ENCODE results near the gene ARID1B.

DNA sequence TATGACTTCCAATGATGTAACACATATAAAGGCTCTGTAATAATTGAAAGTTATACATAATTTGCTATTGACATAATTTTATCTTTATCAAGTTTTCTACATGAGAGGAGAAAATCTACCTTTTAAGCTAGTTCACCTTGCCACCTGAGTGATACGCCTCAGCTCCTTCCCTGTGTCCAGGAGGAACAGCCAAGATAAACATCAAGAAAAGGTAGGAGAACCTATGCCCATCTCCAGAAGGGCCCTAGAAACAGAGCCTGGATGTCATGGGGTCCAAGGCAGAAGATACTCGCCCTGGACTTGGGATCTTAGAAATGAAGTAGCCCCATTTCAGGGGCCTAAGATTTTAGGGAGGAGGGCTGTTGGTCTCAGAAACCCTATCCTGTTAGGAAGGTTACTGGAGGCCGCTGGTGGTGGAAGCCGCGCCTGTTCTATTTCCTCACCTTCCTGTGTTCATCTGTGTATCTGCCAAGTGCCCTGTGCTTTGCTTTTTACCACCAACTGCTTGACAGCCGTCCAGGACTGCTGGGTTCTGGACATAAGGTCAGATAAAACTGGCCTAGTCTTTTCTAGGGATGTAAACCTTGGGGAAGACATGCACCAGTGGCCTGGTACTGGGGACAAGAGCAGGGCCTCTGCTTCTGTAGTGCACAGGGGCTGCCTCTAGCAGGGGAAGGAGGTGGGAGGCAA, 178.5 kb downstream of the ARID1B start:
- TF ChIP-seq, protein P1, sequence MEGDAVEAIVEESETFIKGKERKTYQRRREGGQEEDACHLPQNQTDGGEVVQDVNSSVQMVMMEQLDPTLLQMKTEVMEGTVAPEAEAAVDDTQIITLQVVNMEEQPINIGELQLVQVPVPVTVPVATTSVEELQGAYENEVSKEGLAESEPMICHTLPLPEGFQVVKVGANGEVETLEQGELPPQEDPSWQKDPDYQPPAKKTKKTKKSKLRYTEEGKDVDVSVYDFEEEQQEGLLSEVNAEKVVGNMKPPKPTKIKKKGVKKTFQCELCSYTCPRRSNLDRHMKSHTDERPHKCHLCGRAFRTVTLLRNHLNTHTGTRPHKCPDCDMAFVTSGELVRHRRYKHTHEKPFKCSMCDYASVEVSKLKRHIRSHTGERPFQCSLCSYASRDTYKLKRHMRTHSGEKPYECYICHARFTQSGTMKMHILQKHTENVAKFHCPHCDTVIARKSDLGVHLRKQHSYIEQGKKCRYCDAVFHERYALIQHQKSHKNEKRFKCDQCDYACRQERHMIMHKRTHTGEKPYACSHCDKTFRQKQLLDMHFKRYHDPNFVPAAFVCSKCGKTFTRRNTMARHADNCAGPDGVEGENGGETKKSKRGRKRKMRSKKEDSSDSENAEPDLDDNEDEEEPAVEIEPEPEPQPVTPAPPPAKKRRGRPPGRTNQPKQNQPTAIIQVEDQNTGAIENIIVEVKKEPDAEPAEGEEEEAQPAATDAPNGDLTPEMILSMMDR (IDR thresholded peaks at IDR 0.05; ENCODE audit: insufficient read depth, low read length, poor library complexity, severe bottlenecking), result no peak
- no peak for TF ChIP-seq EZH2phosphoT487 (conservative IDR thresholded peaks at IDR 0.05; ENCODE audit: low read length)
